Mucosa of descending colon (tissue), 3 donors: ENCODE results near the gene RASGRF2. TPM values are rescaled to one million over a fixed set of nuclear protein-coding genes. Genes with fewer than 3 reads are reported as not detected.
A peak's percentile ranks its signal among the peaks of the same experiment; 100 is the strongest.

ENCODE experiments used
- ATAC-seq: fragments of 200-7000 bp; cut with Tn5 transposase; one replicate; pipeline ENCODE4 v1.9.1; 2020; ENCODE audit warnings: mild to moderate bottlenecking, moderate library complexity
- DNase-seq, 3 donors: peaks; one replicate each; pipeline ENCODE4 v3.0.0-alpha.2; 2020
- H3K36me3 ChIP-seq: fragments of 200-600 bp; one replicate; pipeline ENCODE4 v1.8.0; 2021; ENCODE audit warnings: low read depth, mild to moderate bottlenecking
- H3K4me1 ChIP-seq: fragments of 200-600 bp; one replicate; pipeline ENCODE4 v1.8.0; 2021; ENCODE audit warnings: low read depth, mild to moderate bottlenecking
- H3K4me3 ChIP-seq: fragments of 200-600 bp; one replicate; pipeline ENCODE4 v1.8.0; 2021; ENCODE audit warnings: mild to moderate bottlenecking
- H3K9me3 ChIP-seq: fragments of 200-600 bp; one replicate; pipeline ENCODE4 v1.8.0; 2021; ENCODE audit warnings: mild to moderate bottlenecking
- CTCF ChIP-seq: fragments of 200-600 bp; IDR thresholded peaks from one replicate; pipeline ENCODE4 v1.8.0; 2022; ENCODE audit warnings: antibody characterized with exemption, mild to moderate bottlenecking
- intact Hi-C, 2 donors: fragments of 100-400 bp; cut with DNase I in 1 of 2; cut with micrococcal nuclease in 1 of 2; formaldehyde crosslinking; loops; one replicate each; pipeline versions ENCODE4 v1.11.0 to v1.11.1; 2022; cut with DNase I, micrococcal nuclease
- total RNA-seq, 3 donors: library from RNA; stranded (reverse); fragmentation: NEBNext Ultra II Directional in 2 of 3; extraction: Animal tissue kit (Norgen Biotek cat#: 25700) in 2 of 3; gene quantifications; one replicate each; pipeline versions ENCODE4 v1.2.1 to v1.2.4, GENCODE V29; 2021 to 2023
- donor health status: DM: no; HTN: no; CAD: no; lungs with moderate emphysema.
- donor health status: DM: no; HTN: no; CAD: no.
- donor health status: DM: no; HTN: yes; CAD: no.

The RASGRF2 gene
- total RNA-seq, 3 donors from 2014 or later, result 2.0 to 8.0 (median 2.9) TPM

- no peaks in the 10 kb centered on the region for H3K9me3 ChIP-seq
- H3K36me3 ChIP-seq, result no peaks in the 10 kb centered on the region
- no peaks in the 10 kb centered on the region for H3K4me1 ChIP-seq
- no peak for ATAC-seq
- TF ChIP-seq CTCF, result no peak
- intact Hi-C loops, result no loop called here
- no peak overlapping the region for H3K4me3 ChIP-seq
- no peak for DNase-seq
Measured at GRCh38 chr5:81208904-81209303, 248.7 kb downstream of the RASGRF2 start.

- Histone ChIP-seq H3K4me1 (no peaks in the 10 kb centered on the region), H3K9me3 (no peaks in the 10 kb centered on the region), H3K4me3 (no peak overlapping the region), H3K36me3 (no peaks in the 10 kb centered on the region)
- TF ChIP-seq CTCF, result no peak
- DNase-seq (no peak), ATAC-seq (no peak)
- intact Hi-C loops, result no loop called here
Measured at GRCh38 chr5:81209386-81209785, 249.2 kb downstream of the RASGRF2 start.

GRCh38 chr5:81209869-81210493 is 249.8 kb downstream of the RASGRF2 start:
- intact Hi-C loops, result no loop called here
- no peak for TF ChIP-seq CTCF
- DNase-seq (no peak), ATAC-seq (no peak)
- no peaks in the 10 kb centered on the region for H3K36me3 ChIP-seq
- H3K4me3 ChIP-seq, result no peak overlapping the region
- no peaks in the 10 kb centered on the region for H3K4me1 ChIP-seq
- no peaks in the 10 kb centered on the region for H3K9me3 ChIP-seq

- DNase-seq (no peak), ATAC-seq (peak; percentile 25)
- intact Hi-C loops, result no loop called here
Measured at GRCh38 chr5:81212211-81212751, 252.1 kb downstream of the RASGRF2 start.

GRCh38 chr5:81213070-81213469 is 252.9 kb downstream of the RASGRF2 start:
- H3K4me3 ChIP-seq, result no peak overlapping the region
- H3K36me3 ChIP-seq, result no peaks in the 10 kb centered on the region
- no peaks in the 10 kb centered on the region for H3K4me1 ChIP-seq
- ATAC-seq, result peak; percentile 23
- no peak for DNase-seq
- TF ChIP-seq CTCF, result no peak
- intact Hi-C loops, result no loop called here
- no peaks in the 10 kb centered on the region for H3K9me3 ChIP-seq

More at GRCh38 chr5:81212211-81212751, 252.1 kb downstream of the RASGRF2 start:
- Histone ChIP-seq H3K36me3 (no peaks in the 10 kb centered on the region), H3K4me3 (no peak overlapping the region), H3K4me1 (no peaks in the 10 kb centered on the region), H3K9me3 (no peaks in the 10 kb centered on the region)
- TF ChIP-seq CTCF, result no peak
